ENCODE data around the gene ACTMAP. TPM values are rescaled to one million over a fixed set of nuclear protein-coding genes. Genes with fewer than 3 reads are reported as not detected.

The ACTMAP gene
- total and polyA plus RNA-seq, 9 of the 15 experiments (the other 6 are each of a cell fraction or from before 2014, with no cell fraction given), result 1.7 to 16.6 (median 4.9) TPM

GRCh38 chr19:40741527-40742390, 8.5 kb downstream of the ACTMAP start:
- peak; percentile 15 for FAIRE-seq
- H3K27me3 ChIP-seq (ENCODE audit: control insufficient read depth in 2 of 2, insufficient read depth in 2 of 2, low read length in 2 of 2), result no peaks in the 10 kb centered on the region
- BruUV-seq (replicated peaks), result no TSS peak
- intact Hi-C loops (cut with micrococcal nuclease), result loop anchor here (5.0 kb wide), 1 partner anchor 79 kb away; no protein-coding TSS in a partner anchor
- peaks cover 0 to 42% of the 10 kb centered on the region in 2 experiments; a peak in 3 of 5 replicates for H3K4me1 ChIP-seq (replicated peaks in 1 of 2; ENCODE audit: control insufficient read depth in 2 of 2, insufficient read depth in 2 of 2, low read length in 2 of 2)
- in situ Hi-C loops (cut with MboI), result no loop called here
- no peaks in the 10 kb centered on the region for H3K9me1 ChIP-seq (ENCODE audit: control insufficient read depth, insufficient read depth, low read length)
- DNase-seq (ENCODE audit: extremely low read depth in 1 of 4, low spot score in 3 of 4), result peak in 1 of 4 experiments; percentile 36
- no peak overlapping the region for H3K4me3 ChIP-seq
- H4K20me1 ChIP-seq (replicated peaks; ENCODE audit: control insufficient read depth, insufficient read depth, low read length), result 0 out of 2 replicates have a peak, but pooled peaks cover 3% of the 10 kb centered on the region
- H3K9me3 ChIP-seq (replicated peaks; ENCODE audit: control insufficient read depth, insufficient read depth, low read depth, low read length), result no peaks in the 10 kb centered on the region
- no peak overlapping the region for H3K4me2 ChIP-seq (ENCODE audit: insufficient read depth, low read length)
- peak overlapping the region; percentile 38; the same call in 1 of the 3 replicates for H3K27ac ChIP-seq (ENCODE audit: extremely low read depth, low read depth, low read length)
- 74% methylated on average over 10 of the region's 10 CpGs for WGBS (ENCODE audit: insufficient coverage, low coverage, missing lambda C conversion rate)
- ChIA-PET POLR2A (interaction anchor here (0.7 to 2.0 kb wide), 6 partner anchors 9 to 450 kb away, joined by 3 to 9 read pairs (median 4); partner anchors contain the start of genes ACTMAP and SNRPA), CTCF (ENCODE audit: low intra/inter-chr PET ratio) (no interaction called here)
- H3K9ac ChIP-seq (ENCODE audit: insufficient read depth in 1 of 2, low read depth in 2 of 2, low read length in 2 of 2), result peak overlapping the region in 1 of 2 experiments; percentile 66; a peak in 2 of 4 replicates
- peaks cover 30% of the 10 kb centered on the region; the same call in 2 of the 3 replicates for H3K36me3 ChIP-seq (ENCODE audit: control insufficient read depth, insufficient read depth, low read length)
- peak; percentile 45 for ATAC-seq
- no peak overlapping the region for H2AFZ ChIP-seq (ENCODE audit: low read depth, low read length)
- H3K79me2 ChIP-seq (ENCODE audit: control insufficient read depth, insufficient read depth, low read length), result no peaks in the 10 kb centered on the region
- TF ChIP-seq CTCF (IDR thresholded peaks at IDR 0.05 in 2 of 3, conservative IDR thresholded peaks at IDR 0.05 in 1 of 3; ENCODE audit: insufficient read depth in 2 of 3, low read depth in 1 of 3, low read length in 3 of 3), result peak; percentile 8 to 35 (median 11); a peak in 2 of 6 replicates
- no peak for TF ChIP-seq ZBTB7A (IDR thresholded peaks at IDR 0.05; ENCODE audit: borderline replicate concordance, control insufficient read depth, low read depth, low read length)
- TF ChIP-seq USF1 (CRISPR knock-in tag; IDR thresholded peaks at IDR 0.05), result peak; percentile 33; the same call in 1 of the 2 replicates
- no peak for TF ChIP-seq RBM39 (optimal IDR thresholded peaks at IDR 0.05; ENCODE audit: low read depth, low read length)
- 0 out of 2 replicates have a peak, but pooled peaks have one; percentile 16 for TF ChIP-seq CBFA2T2 (conservative IDR thresholded peaks at IDR 0.05)
- TF ChIP-seq L3MBTL2 (IDR thresholded peaks at IDR 0.05), result 0 out of 2 replicates have a peak, but pooled peaks have one; percentile 32
- peak; percentile 18; the same call in 1 of the 2 replicates for TF ChIP-seq USF2 (CRISPR knock-in tag; IDR thresholded peaks at IDR 0.05)
- TF ChIP-seq FOXM1 (IDR thresholded peaks at IDR 0.05; ENCODE audit: low read depth), result no peak
- TF ChIP-seq FOXM1 (CRISPR knock-in tag; IDR thresholded peaks at IDR 0.05; ENCODE audit: low read depth), result no peak
- TF ChIP-seq TFE3 (CRISPR knock-in tag; IDR thresholded peaks at IDR 0.05), result peak; percentile 85
- TF ChIP-seq ZNF740 (CRISPR knock-in tag; IDR thresholded peaks at IDR 0.05), result peak; percentile 50; the same call in 1 of the 2 replicates
- TF ChIP-seq ZNF740 (tag; IDR thresholded peaks at IDR 0.05), result no peak; a peak in 1 of 4 replicates
- TF ChIP-seq ZNF124 (CRISPR knock-in tag; IDR thresholded peaks at IDR 0.05), result no peak

Measured in K562 (cell line).